H4 (cell line): ENCODE results near the gene FAM161B. TPM values are rescaled to one million over a fixed set of nuclear protein-coding genes. Genes with fewer than 3 reads are reported as not detected.
"Not testable (repeated sequence)": the region's sequence is repeated elsewhere in the genome, so short reads cannot be mapped to it uniquely, and the experiment has no call there.

Source experiments
- DNase-seq: peaks from one replicate; pipeline ENCODE4 v3.0.0-alpha.2; 2015; ENCODE audit warnings: low spot score
- total RNA-seq: library from RNA; depleted of rRNA; stranded (reverse); fragments of >200 nt; shearing (Covaris generic); gene quantifications from 2 replicates; pipeline ENCODE4 v1.2.3, GENCODE V29; 2014

The FAM161B gene
- total RNA-seq, 1 experiment from 2014 or later: 1.3 TPM

- peak; percentile 14 for DNase-seq
Measured at GRCh38 chr14:73943083-73943482, 6.8 kb downstream of the FAM161B start.

GRCh38 chr14:73942180-73942579 is 7.7 kb downstream of the FAM161B start:
- DNase-seq: no peak

- DNase-seq: no peak
Measured at GRCh38 chr14:73937012-73937411, 12.9 kb downstream of the FAM161B start.

- no peak for DNase-seq
Measured at GRCh38 chr14:73936548-73936947, 13.3 kb downstream of the FAM161B start.

GRCh38 chr14:73935666-73936065 is 14.2 kb downstream of the FAM161B start:
- no peak for DNase-seq

- DNase-seq: no peak
Measured at GRCh38 chr14:73924337-73924736, 25.6 kb downstream of the FAM161B start.

- DNase-seq: not testable (repeated sequence)
Measured at GRCh38 chr14:73919457-73919856, 30.4 kb downstream of the FAM161B start.

- no peak for DNase-seq
Measured at GRCh38 chr14:73916324-73916723, 33.6 kb downstream of the FAM161B start.

- DNase-seq: no peak
Measured at GRCh38 chr14:73913256-73913655, 36.6 kb downstream of the FAM161B start.

- DNase-seq: no peak
Measured at GRCh38 chr14:73909681-73910080, 40.2 kb downstream of the FAM161B start.

- DNase-seq: no peak
Measured at GRCh38 chr14:73903028-73903427, 46.9 kb downstream of the FAM161B start.

- DNase-seq: no peak
Measured at GRCh38 chr14:73896521-73896920, 53.4 kb downstream of the FAM161B start.

- DNase-seq: no peak
Measured at GRCh38 chr14:73895939-73896338, 54.0 kb downstream of the FAM161B start.

- DNase-seq: not testable (repeated sequence)
Measured at GRCh38 chr14:73894180-73894687, 55.7 kb downstream of the FAM161B start.

GRCh38 chr14:73889376-73889775 is 60.5 kb downstream of the FAM161B start:
- DNase-seq: no peak

- DNase-seq: no peak
Measured at GRCh38 chr14:73888971-73889370, 60.9 kb downstream of the FAM161B start.

GRCh38 chr14:73888460-73888725 is 61.5 kb downstream of the FAM161B start:
- DNase-seq: no peak

GRCh38 chr14:73887694-73888459 is 62.0 kb downstream of the FAM161B start:
- DNase-seq: no peak

GRCh38 chr14:73887318-73887616 is 62.6 kb downstream of the FAM161B start:
- no peak for DNase-seq

- peak; percentile 94 for DNase-seq
Measured at GRCh38 chr14:73886449-73887317, 63.2 kb downstream of the FAM161B start, which contains the start of gene ZNF410. Gene ZNF410, plus strand, starts transcription at chr14:73886859. Its CDS starts 5,317 bp downstream, at chr14:73892176.

- no peak for DNase-seq
Measured at GRCh38 chr14:73884438-73885190, 65.3 kb downstream of the FAM161B start.
